Glutamatergic neuron (in vitro differentiated cells): ENCODE data around the gene SCRN1. TPM values are rescaled to one million over a fixed set of nuclear protein-coding genes. Genes with fewer than 3 reads are reported as not detected.

Experiments
- DNase-seq: peaks from one replicate; pipeline ENCODE4 v3.0.0; 2022
- H3K27ac Mint-ChIP-seq: one replicate; pipeline ENCODE4 v1.8.0; 2020; ENCODE audit warnings: mild to moderate bottlenecking, mixed read lengths, inconsistent platforms; ENCODE audit not compliant: unreplicated experiment
- H3K27me3 Mint-ChIP-seq: one replicate; pipeline ENCODE4 v1.8.0; 2020; ENCODE audit warnings: mild to moderate bottlenecking, moderate library complexity, mixed read lengths, inconsistent platforms; ENCODE audit not compliant: unreplicated experiment
- H3K36me3 Mint-ChIP-seq: one replicate; pipeline ENCODE4 v1.8.0; 2020; ENCODE audit warnings: mild to moderate bottlenecking, mixed read lengths, inconsistent platforms; ENCODE audit not compliant: unreplicated experiment
- H3K4me1 Mint-ChIP-seq: one replicate; pipeline ENCODE4 v1.8.0; 2020; ENCODE audit warnings: mild to moderate bottlenecking, low read depth, mixed read lengths, inconsistent platforms; ENCODE audit not compliant: unreplicated experiment
- H3K4me3 Mint-ChIP-seq: one replicate; pipeline ENCODE4 v1.8.0; 2020; ENCODE audit warnings: mild to moderate bottlenecking, mixed read lengths, inconsistent platforms; ENCODE audit not compliant: unreplicated experiment
- H3K9me3 Mint-ChIP-seq: one replicate; pipeline ENCODE4 v1.8.0; 2020; ENCODE audit warnings: mild to moderate bottlenecking, moderate library complexity, mixed read lengths, inconsistent platforms; ENCODE audit not compliant: unreplicated experiment
- CTCF ChIP-seq: fragments of 200-600 bp; sonication (generic); IDR thresholded peaks from one replicate; pipeline ENCODE4 v1.5.0; 2021; ENCODE audit not compliant: partially characterized antibody, unreplicated experiment
- total RNA-seq: library from RNA; stranded (reverse); fragmentation: NEBNext Ultra II Directional; extraction: Animal tissue kit (Norgen Biotek cat#: 25700); gene quantifications from one replicate; pipeline ENCODE4 v1.2.1, GENCODE V29; 2021; ENCODE audit not compliant: unreplicated experiment

The SCRN1 gene
- total RNA-seq, 1 donor from 2014 or later: 168 TPM

DNA sequence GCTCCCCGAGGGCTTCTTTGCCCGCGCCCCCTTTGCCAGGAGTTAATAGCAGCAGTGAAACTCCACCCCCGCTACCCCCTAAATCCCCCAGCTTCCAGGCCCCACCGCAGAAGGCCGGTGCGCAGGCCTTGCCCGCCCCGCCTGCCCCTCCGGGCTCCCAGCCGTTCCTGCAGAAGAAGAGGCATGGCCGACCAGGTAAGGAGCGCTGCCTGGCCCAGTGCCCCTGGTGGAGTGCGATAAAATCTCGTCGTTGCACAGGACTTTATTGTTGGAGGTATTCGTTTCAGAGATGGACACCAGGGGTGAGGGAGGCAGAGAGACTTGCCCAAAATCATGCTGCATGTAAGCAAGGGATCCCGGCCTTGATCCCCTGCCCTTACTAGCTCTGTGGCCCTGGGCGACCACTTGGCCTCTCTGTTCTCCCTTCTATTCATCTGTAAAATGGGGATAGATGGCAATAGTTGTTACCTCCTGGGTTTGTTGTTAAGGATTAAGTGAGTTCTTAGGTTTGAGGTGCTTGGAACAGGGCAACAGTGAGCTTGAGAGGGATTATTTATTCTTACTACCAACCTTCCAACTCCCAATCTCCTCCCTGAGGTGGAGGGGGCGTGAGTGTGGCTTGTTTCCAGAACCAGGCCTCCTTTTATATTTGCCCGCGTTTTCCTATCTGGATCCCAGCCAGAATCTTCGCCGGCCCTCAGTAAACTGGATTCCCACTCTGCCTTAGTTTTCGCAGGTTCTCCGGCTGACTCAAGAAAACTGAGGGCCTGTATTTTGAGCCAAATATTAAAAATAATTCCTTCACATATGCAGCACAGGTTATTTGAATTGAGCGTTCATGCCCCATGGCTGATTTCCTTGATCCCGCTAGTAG lies 105.0 kb downstream of the SCRN1 start:
- Mint-ChIP-seq H3K27ac (no peak overlapping the region), H3K36me3 (peaks cover 6% of the 10 kb centered on the region), H3K4me1 (peaks cover 4% of the 10 kb centered on the region), H3K9me3 (peaks cover 2% of the 10 kb centered on the region), H3K4me3 (peak overlapping the region; percentile 35), H3K27me3 (peaks cover 13% of the 10 kb centered on the region)
- DNase-seq: peak; percentile 38
- no peak for TF ChIP-seq CTCF

- H3K27ac Mint-ChIP-seq: no peak overlapping the region
- peaks cover 2% of the 10 kb centered on the region for H3K9me3 Mint-ChIP-seq
- peaks cover 4% of the 10 kb centered on the region for H3K4me1 Mint-ChIP-seq
- no peak for TF ChIP-seq CTCF
- H3K4me3 Mint-ChIP-seq: peak overlapping the region; percentile 55
- H3K36me3 Mint-ChIP-seq: peaks cover 6% of the 10 kb centered on the region
- peak; percentile 31 for DNase-seq
- H3K27me3 Mint-ChIP-seq: peaks cover 13% of the 10 kb centered on the region
These were observed 105.9 kb downstream of the SCRN1 start for GRCh38 chr7:29883462-29884398.

GRCh38 chr7:29882481-29882880 lies 107.1 kb downstream of the SCRN1 start:
- TF ChIP-seq CTCF: no peak
- H3K4me1 Mint-ChIP-seq: peaks cover 4% of the 10 kb centered on the region
- no peaks in the 10 kb centered on the region for H3K36me3 Mint-ChIP-seq
- peaks cover 13% of the 10 kb centered on the region for H3K27me3 Mint-ChIP-seq
- H3K4me3 Mint-ChIP-seq: no peak overlapping the region
- H3K9me3 Mint-ChIP-seq: peaks cover 2% of the 10 kb centered on the region
- DNase-seq: no peak
- H3K27ac Mint-ChIP-seq: no peak overlapping the region

DNA sequence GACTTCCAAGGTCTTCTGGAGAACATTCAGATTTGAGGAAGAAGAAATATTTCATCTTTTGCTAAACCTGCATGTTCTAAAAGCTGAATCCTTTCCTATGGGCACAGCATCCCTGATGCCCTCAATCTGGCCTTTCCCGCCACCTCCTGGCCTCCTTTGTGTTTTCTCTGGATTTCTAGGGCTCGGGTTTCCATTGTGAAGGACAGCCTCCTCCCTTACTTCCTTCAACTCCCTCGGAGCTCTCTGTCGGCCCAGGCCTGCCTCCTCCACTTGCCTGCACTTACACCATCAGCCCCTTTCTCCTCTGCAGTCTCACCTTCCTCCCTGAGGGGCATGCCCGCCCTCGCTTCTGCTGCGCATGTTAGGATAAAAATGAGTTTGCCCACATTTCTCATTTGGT lies 107.9 kb downstream of the SCRN1 start:
- no peak for TF ChIP-seq CTCF
- Mint-ChIP-seq H3K9me3 (peaks cover 2% of the 10 kb centered on the region), H3K4me3 (no peak overlapping the region), H3K27me3 (peaks cover 10% of the 10 kb centered on the region), H3K4me1 (peaks cover 4% of the 10 kb centered on the region), H3K27ac (no peak overlapping the region), H3K36me3 (no peaks in the 10 kb centered on the region)
- DNase-seq: no peak

DNA sequence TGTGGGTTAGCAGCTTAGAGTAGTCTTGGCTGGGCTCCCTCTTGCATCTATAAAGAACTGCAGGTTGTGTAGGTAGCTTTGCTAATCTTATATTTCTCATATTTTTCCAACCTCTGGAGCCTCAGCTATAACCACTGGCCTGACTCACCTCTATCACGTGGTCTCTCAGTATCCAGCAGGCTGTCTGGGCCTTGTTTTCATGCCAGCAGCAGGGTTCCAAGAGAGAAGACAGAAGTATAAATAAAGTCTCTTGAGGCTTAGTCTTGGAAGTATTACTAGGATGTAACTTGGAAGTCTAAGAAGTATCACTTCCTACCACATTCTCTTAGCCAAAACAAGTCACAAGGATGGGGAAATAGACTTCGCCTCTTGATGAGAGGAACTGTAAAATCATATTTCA lies 110.0 kb downstream of the SCRN1 start:
- no peaks in the 10 kb centered on the region for H3K36me3 Mint-ChIP-seq

More for the DNA sequence above, 110.0 kb downstream of the SCRN1 start:
- H3K4me3 Mint-ChIP-seq: no peak overlapping the region
- no peak for DNase-seq
- no peak for TF ChIP-seq CTCF
- peaks cover 9% of the 10 kb centered on the region for H3K27me3 Mint-ChIP-seq
- peaks cover 4% of the 10 kb centered on the region for H3K4me1 Mint-ChIP-seq
- H3K9me3 Mint-ChIP-seq: peaks cover 2% of the 10 kb centered on the region
- no peak overlapping the region for H3K27ac Mint-ChIP-seq
